Cardiac muscle cell (in vitro differentiated cells and primary cell): ENCODE measurements around the gene RPL4. TPM values are rescaled to one million over a fixed set of nuclear protein-coding genes. Genes with fewer than 3 reads are reported as not detected.
"Not testable (repeated sequence)": the region's sequence is repeated elsewhere in the genome, so short reads cannot be mapped to it uniquely, and the experiment has no call there.

Experiments used
- DNase-seq, 2 donors: peaks; one replicate each; pipeline versions ENCODE4 v3.0.0 to v3.0.0-alpha.2; 2010 to 2017; ENCODE audit warnings: low read depth in 1 of 2, low spot score in 1 of 2
- H3K27ac ChIP-seq: fragments of 200-600 bp; sonication (generic); 2 replicates; pipeline ENCODE4 v1.5.1; 2016
- H3K27me3 ChIP-seq: fragments of 200-600 bp; sonication (generic); 2 replicates; pipeline ENCODE4 v1.6.0; 2016; ENCODE audit warnings: control low read depth
- H3K36me3 ChIP-seq: fragments of 200-600 bp; sonication (generic); 2 replicates; pipeline ENCODE4 v1.5.1; 2016; ENCODE audit warnings: control low read depth
- H3K4me1 ChIP-seq: fragments of 200-600 bp; sonication (generic); 2 replicates; pipeline ENCODE4 v1.8.1; 2017; ENCODE audit warnings: low read depth, mild to moderate bottlenecking, mixed run types
- H3K4me3 ChIP-seq: fragments of 200-600 bp; sonication (generic); 2 replicates; pipeline ENCODE4 v1.5.1; 2016; ENCODE audit warnings: mild to moderate bottlenecking
- H3K9me3 ChIP-seq: fragments of 200-600 bp; sonication (generic); 2 replicates; pipeline ENCODE4 v1.5.1; 2017; ENCODE audit warnings: low read depth, mild to moderate bottlenecking, control low read depth
- polyA plus RNA-seq: library from polyadenylated mRNA; unstranded; fragments of >200 nt; fragmentation: Nextera tagmentation; extraction: Ambion mirVana; gene quantifications from 2 replicates; pipeline ENCODE4 v1.2.1, GENCODE V29; 2016
- total RNA-seq: library from RNA; depleted of rRNA; stranded (reverse); fragments of >200 nt; gene quantifications from 2 replicates; pipeline ENCODE4 v1.2.3, GENCODE V29; 2016
- TF ChIP-seq, protein P1 (sequence below): IDR thresholded peaks from 2 replicates; pipeline ENCODE4 v1.5.1; 2012; ENCODE audit warnings: low read depth, mild to moderate bottlenecking, low read length

Gene RPL4
- total and polyA plus RNA-seq, 2 experiments from 2014 or later: 833 to 3,878 TPM

DNA sequence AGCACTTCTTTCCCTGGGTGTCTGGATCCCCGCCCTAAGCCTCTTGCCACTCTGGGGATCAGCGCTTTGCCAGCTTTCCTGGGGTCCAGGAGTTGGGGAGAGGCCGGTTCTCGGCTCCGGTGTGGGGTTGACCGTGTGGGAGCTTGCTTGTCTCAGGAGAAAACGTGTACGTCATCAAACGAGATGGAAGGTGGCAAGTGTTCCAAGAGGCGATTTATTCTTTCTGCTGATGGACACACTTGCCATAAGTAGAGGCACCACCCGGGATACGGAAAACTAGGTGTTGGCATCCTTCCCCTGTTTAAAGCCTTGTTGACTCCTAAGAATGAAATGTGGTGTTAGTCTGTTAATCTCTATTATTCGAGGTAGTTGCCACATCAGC, 766 bp upstream of the RPL4 start:
- peak overlapping the region; percentile 93 for H3K4me3 ChIP-seq
- TF ChIP-seq, protein P1, sequence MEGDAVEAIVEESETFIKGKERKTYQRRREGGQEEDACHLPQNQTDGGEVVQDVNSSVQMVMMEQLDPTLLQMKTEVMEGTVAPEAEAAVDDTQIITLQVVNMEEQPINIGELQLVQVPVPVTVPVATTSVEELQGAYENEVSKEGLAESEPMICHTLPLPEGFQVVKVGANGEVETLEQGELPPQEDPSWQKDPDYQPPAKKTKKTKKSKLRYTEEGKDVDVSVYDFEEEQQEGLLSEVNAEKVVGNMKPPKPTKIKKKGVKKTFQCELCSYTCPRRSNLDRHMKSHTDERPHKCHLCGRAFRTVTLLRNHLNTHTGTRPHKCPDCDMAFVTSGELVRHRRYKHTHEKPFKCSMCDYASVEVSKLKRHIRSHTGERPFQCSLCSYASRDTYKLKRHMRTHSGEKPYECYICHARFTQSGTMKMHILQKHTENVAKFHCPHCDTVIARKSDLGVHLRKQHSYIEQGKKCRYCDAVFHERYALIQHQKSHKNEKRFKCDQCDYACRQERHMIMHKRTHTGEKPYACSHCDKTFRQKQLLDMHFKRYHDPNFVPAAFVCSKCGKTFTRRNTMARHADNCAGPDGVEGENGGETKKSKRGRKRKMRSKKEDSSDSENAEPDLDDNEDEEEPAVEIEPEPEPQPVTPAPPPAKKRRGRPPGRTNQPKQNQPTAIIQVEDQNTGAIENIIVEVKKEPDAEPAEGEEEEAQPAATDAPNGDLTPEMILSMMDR: no peak
- no peak for DNase-seq
- H3K27ac ChIP-seq: peak overlapping the region; percentile 95
- no peaks in the 10 kb centered on the region for H3K9me3 ChIP-seq
- peaks cover 12% of the 10 kb centered on the region for H3K4me1 ChIP-seq
- H3K36me3 ChIP-seq: peaks cover 28% of the 10 kb centered on the region
- H3K27me3 ChIP-seq: no peaks in the 10 kb centered on the region

DNA sequence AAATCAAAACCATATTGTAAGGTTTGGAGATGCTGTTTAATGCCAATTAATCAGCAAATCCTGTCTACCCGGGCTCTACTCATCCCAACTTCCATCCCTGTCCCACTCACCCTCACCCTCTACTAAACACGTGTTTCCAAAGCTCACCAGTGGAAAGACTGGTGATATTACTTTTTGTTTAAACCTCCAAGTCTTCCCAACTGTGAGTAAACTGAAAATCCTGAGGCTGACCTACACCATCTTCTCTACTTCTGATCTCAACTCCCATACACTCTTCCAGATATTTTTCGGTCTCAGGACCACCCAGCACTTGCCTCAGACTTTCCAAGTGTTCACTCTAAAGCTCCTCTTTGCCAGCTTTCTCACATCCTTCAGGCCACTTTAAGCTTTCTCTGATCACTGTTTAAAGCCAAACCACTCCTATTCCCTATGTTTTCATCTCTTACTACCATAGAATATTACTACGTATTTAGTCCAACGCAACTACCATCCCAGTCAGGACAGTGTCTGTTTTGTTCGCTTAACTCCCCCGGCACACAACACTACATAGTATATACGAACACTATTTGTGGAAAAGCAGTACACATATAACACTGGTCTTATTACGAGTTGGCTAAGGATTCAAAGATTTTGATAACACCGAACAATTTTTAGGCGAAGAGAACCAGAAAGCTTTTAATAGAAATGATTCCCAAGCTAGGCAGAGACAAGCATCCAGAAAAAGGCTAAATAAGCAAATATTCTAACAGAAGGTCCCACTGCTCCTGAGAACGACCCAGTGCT, 684 bp downstream of the RPL4 start:
- TF ChIP-seq, protein P1: no peak
- H3K36me3 ChIP-seq: peaks cover 43% of the 10 kb centered on the region

DNA sequence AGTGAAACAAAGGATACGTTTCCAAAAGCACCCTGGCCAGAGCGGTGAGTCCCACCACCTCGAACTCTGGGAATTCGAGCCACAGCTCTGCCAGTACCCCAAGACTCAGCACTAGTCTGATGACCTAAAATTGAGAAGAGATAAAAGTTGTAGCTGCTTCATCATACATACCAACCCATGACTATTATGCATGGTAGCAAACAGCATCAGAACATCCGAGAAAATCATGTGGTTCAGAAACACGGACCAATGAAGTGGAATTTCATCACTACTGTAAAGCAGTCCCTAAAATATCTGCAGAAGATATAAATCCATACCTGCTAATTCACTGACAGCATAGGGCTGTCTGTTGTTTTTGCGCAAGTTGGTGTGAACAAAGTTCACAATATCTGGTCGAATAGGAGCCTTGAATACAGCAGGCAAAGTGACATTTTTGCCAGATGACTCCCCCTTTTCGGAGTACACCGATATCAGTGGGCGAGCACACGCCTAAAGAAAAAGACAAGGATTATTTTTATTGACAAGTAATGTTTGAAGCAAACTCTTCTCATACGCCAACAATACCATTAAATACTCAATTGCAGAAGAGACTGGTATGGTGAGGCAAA, 1.5 kb downstream of the RPL4 start:
- not testable (repeated sequence) for DNase-seq, H3K27me3 ChIP-seq, H3K9me3 ChIP-seq
- Histone ChIP-seq H3K4me3 (peak overlapping the region; percentile 93), H3K36me3 (peaks cover 51% of the 10 kb centered on the region), H3K27ac (peak overlapping the region; percentile 21), H3K4me1 (peaks cover 13% of the 10 kb centered on the region)

More for the DNA sequence above, 684 bp downstream of the RPL4 start:
- H3K4me1 ChIP-seq: peaks cover 12% of the 10 kb centered on the region
- DNase-seq: no peak
- H3K27me3 ChIP-seq: no peaks in the 10 kb centered on the region
- peak overlapping the region; percentile 95 for H3K27ac ChIP-seq
- no peaks in the 10 kb centered on the region for H3K9me3 ChIP-seq
- H3K4me3 ChIP-seq: peak overlapping the region; percentile 93

DNA sequence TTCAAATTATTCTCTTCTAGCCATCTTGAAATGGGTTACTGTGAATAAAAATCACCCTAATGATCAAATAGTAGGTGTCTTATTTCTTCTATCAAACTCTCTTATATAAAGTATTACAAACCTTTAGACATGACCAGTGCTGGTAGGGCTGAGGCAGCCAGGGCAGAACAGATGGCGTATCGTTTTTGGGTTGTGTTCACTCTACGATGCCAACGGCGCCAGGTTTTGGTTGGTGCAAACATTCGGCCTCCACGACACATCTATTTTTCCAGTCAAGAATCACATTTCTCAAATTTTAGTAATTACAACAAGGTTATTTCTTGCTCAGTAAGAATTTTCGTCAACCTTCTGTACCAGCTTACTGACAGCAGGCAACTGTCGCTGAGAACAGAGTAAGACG, 2.2 kb downstream of the RPL4 start:
- no peaks in the 10 kb centered on the region for H3K27me3 ChIP-seq
- peak overlapping the region; percentile 21 for H3K27ac ChIP-seq
- TF ChIP-seq, protein P1: no peak
- peak overlapping the region; percentile 93 for H3K4me3 ChIP-seq
- H3K36me3 ChIP-seq: peaks cover 53% of the 10 kb centered on the region
- peaks cover 15% of the 10 kb centered on the region for H3K4me1 ChIP-seq
- no peak for DNase-seq
- no peaks in the 10 kb centered on the region for H3K9me3 ChIP-seq

DNA sequence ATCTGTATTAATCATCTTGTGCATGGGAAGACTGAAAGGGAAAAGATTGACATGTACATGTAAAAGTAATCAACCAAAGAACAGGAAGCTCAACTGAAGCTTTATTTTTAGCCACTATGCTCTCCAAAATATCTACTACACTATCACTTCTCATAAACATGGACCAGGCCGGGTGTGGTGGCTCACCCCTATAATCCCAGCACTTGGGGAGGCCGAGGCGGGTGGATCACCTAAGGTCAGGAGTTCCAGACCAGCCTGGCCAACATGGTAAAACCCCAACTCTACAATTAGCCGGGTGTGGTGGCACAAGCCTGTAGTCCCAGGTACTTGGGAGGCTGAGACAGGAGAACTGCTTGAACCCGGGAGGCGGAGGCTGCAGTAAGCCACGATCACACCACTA, 4.3 kb downstream of the RPL4 start:
- H3K27ac ChIP-seq: peak overlapping the region; percentile 37
- peaks cover 17% of the 10 kb centered on the region for H3K4me1 ChIP-seq
- H3K36me3 ChIP-seq: peaks cover 53% of the 10 kb centered on the region
- H3K4me3 ChIP-seq, H3K27me3 ChIP-seq, DNase-seq, H3K9me3 ChIP-seq: not testable (repeated sequence)

DNA sequence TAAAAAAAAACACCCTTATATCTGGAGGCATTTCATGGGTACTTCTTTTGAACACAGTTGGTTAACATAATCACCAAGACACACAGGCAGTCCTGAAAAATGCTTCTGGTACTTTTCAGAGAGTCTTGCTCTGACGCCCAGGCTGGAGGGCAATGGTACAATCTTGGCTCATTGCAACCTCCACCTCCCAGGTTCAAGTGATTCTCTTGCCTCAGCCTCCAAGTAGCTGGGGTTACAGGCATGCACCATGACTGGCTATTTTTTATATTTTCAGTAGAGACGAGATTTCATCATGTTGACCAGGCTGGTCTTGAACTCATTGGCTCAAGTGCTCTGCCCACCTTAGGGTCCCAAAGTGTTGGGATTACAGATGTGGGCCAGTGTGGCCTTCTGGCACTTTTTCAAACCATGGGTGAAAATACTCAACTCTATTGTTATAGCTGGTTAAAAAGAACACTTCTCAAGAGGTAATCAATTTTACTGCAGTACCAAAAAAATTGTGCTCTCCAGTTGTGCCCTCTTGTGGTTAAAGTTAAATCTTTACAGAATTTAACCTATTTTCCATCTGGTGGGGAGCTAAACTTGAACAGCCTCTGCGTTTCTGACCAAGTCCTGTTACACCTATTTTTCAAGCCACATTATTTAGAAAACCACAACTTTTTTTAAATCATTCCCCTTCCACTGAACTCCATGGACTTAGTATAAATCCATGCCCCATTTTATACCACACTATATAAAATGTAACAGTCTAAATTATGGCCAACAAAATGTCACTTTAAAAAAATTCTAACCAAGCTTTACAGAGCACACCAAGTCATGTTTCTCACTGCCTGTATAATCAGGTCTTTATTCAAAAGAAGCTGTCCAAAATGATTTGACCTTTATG, 5.9 kb downstream of the RPL4 start:
- TF ChIP-seq, protein P1: peak; percentile 37
- Histone ChIP-seq H3K27ac (peak overlapping the region; percentile 92), H3K4me1 (peaks cover 16% of the 10 kb centered on the region), H3K9me3 (no peaks in the 10 kb centered on the region), H3K4me3 (no peak overlapping the region), H3K36me3 (peaks cover 63% of the 10 kb centered on the region), H3K27me3 (no peaks in the 10 kb centered on the region)
- peak; percentile 22 to 59 for DNase-seq
